ENCODE results near the gene OR1K1.
"Not testable (repeated sequence)": the region's sequence is repeated elsewhere in the genome, so short reads cannot be mapped to it uniquely, and the experiment has no call there.

The OR1K1 gene

DNA sequence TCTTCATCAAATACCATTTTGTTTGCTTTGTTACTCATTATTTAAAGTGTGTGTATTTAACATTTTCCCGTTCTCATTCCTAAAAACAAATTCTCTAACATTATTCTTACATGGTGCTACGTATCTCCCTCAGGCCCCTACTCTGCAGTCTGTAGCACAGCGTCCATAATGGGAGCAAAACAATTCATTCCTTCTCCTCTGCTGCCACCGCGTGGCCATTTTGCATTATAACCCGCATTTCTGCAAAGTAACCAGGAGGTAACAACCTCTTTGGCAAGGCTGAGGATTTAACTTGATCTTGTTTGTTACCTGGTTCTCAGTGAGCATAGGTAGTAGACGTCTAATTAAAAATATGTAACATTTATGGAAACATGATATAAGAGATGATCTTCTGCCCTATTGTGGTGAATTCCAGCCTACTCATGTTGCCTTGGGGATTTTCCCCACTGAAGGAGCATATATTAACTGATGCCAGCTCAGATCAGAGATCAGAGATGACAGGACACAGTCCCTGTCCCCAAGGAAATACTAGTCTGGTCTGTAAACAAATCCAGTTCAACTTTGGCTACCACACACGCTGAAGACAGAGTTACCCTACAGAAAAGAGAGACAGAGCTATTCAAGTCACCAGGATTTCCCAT is 10.5 kb downstream of the OR1K1 start:
- H3K27ac ChIP-seq = no peak overlapping the region
- DNase-seq (ENCODE audit: low read depth, low spot score) = no peak

DNA sequence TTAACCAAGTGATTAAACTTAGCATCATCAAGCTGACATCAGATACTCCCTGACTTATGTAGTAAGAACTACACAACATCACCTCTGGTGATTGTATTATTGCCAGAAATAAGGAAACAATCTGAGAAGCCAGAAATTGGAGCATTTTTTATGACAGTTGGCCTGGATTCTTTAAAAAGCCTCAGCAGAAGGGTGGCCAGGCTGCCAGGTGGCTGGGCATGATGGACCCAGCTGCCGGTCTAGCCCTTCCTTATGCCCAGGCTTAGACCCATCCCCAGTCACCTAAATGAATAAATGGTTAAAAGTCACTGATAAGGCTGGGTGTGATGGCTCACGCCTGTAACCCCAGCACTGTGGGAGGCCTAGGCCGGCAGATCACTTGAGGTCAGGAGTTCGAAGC is 12.8 kb downstream of the OR1K1 start:
- no peak overlapping the region for H3K27ac ChIP-seq
- DNase-seq (ENCODE audit: low read depth, low spot score) = no peak

GRCh38 chr9:122814545-122814944 is 14.6 kb downstream of the OR1K1 start:
- no peak for DNase-seq (ENCODE audit: low read depth, low spot score)
- no peak overlapping the region for H3K27ac ChIP-seq

- no peak for DNase-seq (ENCODE audit: low read depth, low spot score)
- H3K27ac ChIP-seq = no peak overlapping the region
Measured at GRCh38 chr9:122815544-122815943, 15.6 kb downstream of the OR1K1 start.

DNA sequence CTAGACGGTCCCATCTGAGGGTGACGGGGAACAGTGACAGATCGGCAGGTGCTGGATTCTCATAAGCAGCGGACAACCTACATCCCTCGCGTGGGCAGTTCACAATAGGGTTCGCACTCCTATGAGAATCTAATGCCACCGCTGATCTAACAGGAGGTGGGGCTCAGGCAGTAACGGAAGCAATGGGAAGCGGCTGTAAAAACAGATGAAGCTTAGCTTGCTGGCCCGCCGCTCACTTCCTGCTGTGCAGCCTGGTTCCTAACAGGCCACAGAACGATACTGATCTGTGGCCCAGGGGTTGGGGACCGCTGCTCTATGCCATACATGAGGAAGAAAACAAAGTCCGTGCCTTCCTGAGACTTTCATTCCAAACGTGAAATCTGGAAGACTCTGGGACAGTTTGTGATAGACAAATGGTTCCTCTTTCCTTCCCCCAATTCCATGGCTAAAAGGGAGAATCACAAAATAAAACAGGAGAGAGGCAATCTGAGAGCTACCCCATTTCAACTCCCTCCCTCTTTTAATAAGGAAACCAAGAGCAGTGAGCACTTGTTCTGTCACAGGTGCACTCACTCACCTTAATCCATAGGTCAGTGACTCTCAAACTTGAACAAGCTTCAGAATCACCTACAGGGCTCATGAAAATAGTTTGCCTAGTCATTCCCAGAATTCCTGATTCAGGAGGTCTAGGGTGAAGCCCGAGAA is 16.4 kb downstream of the OR1K1 start:
- H3K27ac ChIP-seq = no peak overlapping the region
- DNase-seq (ENCODE audit: low read depth, low spot score) = no peak

- no peak for DNase-seq (ENCODE audit: low read depth, low spot score)
- peak overlapping the region; percentile 12 for H3K27ac ChIP-seq
Measured at GRCh38 chr9:122819326-122819725, 19.4 kb downstream of the OR1K1 start.

- no peak for DNase-seq (ENCODE audit: low read depth, low spot score)
- H3K27ac ChIP-seq = peak overlapping the region; percentile 12
Measured at GRCh38 chr9:122819791-122820489, 20.0 kb downstream of the OR1K1 start.

- DNase-seq (ENCODE audit: low read depth, low spot score) = no peak
- H3K27ac ChIP-seq = no peak overlapping the region
Measured at GRCh38 chr9:122820490-122820845, 20.5 kb downstream of the OR1K1 start.

DNA sequence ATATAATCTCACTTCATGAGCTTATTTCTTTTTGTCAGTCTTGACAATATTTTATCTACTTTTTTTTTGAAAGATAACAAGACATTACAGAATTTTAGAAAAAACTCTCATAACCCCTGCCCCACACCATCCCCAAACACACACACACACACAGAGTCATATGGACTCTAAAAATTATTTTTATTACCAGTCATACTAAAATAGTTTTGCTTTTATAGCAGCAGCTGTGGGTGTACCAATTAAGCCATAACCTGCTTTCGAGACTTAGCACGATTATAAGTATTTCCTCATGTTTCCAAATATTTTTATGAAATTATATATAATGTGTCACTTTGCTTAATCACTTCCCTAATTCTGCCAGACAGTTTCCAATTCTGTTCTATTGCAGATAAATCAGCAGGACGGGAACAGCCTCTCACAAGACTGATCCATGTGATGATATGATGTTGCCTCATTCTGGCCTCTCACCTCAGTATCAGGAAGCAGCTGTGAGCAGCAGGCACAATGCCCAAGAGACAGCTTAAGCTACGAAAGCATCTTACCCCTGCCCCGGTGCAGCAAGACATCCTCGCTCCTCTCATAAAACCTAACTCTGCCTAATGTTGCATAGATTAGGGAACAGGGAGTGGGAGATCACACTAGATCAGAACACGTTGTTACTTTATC is 21.5 kb downstream of the OR1K1 start:
- H3K27ac ChIP-seq = no peak overlapping the region
- DNase-seq (ENCODE audit: low read depth, low spot score) = no peak

DNA sequence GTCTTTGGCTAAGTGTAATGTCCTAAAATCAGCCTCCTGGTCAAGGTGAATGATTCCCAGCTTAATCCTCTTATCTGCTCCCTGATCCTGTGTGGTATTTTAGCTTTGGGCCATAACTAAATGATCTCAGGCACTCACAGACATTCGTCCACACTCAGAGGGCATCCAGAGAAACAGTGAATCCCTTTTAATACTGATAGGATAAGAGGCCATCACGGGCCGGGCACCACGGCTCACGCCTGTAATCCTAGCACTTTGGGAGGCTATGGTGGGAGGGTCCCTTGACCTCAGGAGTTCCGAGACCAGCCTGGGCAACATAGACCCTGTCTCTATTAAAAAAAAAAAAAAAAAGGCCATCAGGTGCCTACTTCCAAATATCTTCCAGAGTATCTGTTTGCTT is 22.1 kb downstream of the OR1K1 start:
- no peak for DNase-seq (ENCODE audit: low read depth, low spot score)
- no peak overlapping the region for H3K27ac ChIP-seq

DNA sequence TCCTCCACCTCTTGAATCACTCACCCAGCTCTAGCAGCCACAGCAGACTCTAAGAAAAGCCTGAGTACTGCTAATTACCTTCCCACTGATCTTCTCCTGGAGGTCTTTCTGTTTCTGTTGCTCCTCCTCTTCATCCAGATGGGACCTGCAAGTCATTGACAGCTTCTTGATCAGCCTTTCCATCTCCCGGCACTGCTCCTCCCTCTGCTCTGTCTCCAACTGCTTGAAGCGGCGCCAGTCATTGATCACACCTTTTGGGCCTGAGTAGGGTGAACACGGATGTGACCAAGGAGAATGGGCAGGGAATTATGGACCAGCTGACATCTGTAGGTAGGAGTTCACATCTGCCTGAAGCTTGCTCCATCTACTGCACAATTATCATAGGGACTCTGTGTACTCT is 23.0 kb downstream of the OR1K1 start:
- H3K27ac ChIP-seq = no peak overlapping the region
- DNase-seq (ENCODE audit: low read depth, low spot score) = no peak

- H3K27ac ChIP-seq = peak overlapping the region; percentile 79
- DNase-seq (ENCODE audit: low read depth, low spot score) = no peak
Measured at GRCh38 chr9:122827761-122828093, 27.8 kb downstream of the OR1K1 start.

- DNase-seq (ENCODE audit: low read depth, low spot score) = not testable (repeated sequence)
- H3K27ac ChIP-seq = peak overlapping the region; percentile 79
Measured at GRCh38 chr9:122828965-122829284, 29.0 kb downstream of the OR1K1 start.

DNA sequence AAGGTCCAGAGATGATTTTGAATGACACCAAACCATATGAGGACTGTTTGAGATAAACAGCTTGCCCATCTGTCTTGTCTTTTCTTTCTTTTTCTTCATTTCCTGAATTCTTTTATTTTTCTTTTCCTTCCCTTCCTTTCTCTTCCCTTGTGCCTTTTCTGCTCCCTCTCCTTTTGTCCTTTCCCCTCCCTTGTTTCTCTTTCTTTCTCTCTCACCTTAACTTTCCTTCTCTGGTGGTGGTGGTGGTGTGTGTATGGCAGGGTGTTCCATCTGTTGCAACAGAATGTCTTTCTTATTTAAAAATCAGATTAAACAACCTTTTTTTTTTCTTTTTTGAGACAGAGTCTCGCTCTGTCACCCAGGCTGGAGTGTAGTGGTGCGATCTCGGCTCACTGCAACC is 32.3 kb downstream of the OR1K1 start:
- no peak for DNase-seq (ENCODE audit: low read depth, low spot score)
- H3K27ac ChIP-seq = no peak overlapping the region

DNA sequence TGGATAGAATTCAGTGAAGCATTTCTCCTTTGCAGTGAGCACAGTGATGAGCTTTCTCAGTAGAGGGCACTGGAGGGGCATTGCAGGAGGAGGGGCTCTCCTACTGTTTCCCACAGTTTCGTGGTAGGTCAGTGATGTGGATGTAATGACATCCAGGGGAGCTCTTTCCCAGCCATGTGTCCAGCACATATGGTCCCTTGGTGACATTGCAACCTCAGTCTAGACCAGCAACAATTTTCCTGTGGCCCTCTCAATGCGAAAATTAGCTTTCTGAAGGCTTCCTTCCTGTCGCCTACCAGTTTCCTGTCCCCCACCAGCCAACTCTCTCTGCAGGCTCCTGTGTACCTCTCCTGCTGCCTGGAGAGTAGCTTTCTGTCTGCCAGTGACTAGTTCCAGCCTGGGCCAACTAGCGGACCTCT is 35.4 kb downstream of the OR1K1 start:
- H3K27ac ChIP-seq = no peak overlapping the region
- DNase-seq (ENCODE audit: low read depth, low spot score) = no peak

DNA sequence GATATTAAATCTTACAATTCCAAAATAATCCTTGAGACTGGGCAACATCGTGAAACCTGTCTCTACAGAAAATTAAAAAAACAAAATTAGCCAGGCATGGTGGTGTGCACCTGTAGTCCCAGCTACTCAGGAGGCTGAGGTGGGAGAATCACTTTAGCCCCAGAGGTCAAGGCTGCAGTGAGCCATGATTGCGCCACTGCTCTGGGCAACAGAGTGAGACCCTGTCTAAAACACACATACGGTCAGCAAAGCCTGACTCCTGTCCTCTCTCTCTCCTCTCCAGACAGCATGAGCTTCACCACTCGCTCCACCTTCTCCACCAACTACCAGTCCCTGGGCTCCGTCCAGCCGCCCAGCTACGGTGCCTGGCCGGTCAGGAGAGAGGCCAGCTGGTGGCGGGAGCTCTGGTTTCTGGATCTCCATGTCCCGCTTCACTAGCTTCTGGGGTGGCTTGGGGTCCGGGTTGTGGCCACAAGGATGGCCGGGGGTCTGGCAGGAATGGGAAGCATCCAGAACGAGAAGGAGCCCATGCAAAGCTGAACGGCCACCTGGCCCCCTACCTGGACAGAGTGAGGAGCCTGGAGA is 37.4 kb downstream of the OR1K1 start:
- DNase-seq (ENCODE audit: low read depth, low spot score) = no peak
- H3K27ac ChIP-seq = no peak overlapping the region

DNA sequence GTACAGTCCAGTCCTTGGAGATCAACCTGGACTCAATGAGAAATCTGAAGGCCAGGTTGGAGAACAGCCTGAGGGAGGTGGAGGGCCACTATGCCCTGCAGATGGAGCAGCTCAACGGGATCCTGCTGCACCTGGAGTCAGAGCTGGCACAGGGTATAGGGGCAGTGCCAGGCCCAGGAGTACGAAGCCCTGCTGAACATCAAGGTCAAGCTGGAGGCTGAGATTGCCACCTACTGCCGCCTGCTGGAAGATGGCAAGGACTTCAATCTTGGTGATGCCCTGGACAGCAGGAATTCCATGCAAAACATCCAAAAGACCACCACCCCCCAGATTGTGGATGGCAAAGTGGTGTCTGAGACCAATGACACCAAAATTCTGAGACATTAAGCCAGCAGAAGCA is 38.5 kb downstream of the OR1K1 start:
- not testable (repeated sequence) for DNase-seq (ENCODE audit: low read depth, low spot score); H3K27ac ChIP-seq

- DNase-seq (ENCODE audit: low read depth, low spot score) = no peak
Measured at GRCh38 chr9:122841501-122841900, 41.6 kb downstream of the OR1K1 start.

DNA sequence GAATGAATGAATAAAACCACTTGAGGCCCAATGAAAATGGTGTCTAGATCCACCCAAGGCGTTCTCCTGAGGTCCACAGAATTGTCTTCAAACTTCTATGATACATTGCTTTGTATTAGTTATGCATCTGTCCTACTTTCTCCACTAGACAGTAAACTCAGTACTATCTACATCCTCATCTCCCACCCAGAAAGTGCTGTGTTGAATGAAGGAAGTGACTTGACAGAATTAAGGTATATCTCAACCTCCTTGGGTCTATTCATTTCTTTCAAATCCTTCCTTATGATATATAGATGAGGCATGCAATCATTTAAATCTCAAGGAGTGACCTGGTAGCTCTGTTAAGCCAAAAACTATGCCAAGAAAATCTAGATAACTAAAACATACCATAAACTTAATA is 44.2 kb downstream of the OR1K1 start:
- H3K27ac ChIP-seq = no peak overlapping the region
- DNase-seq (ENCODE audit: low read depth, low spot score) = no peak

More at GRCh38 chr9:122841501-122841900, 41.6 kb downstream of the OR1K1 start:
- no peak overlapping the region for H3K27ac ChIP-seq

DNA sequence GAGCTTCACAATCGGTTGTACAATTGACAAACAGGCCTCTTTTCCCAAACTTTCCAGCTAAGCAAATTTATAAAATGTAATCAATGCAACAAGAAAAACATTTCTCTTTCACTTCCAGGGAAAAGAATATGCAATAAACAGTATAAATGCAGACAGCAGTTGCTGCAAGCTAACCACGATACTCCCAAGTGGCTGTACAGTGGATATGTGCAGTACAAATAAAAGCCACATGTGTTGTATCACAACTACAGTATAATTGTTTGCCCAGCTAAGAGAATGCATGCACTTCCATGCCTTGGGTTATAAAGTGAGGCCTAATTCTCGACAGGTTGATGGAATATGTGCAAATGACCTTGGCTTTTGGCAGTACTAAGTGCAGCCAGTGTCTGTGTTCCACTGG is 45.2 kb downstream of the OR1K1 start:
- H3K27ac ChIP-seq = no peak overlapping the region
- no peak for DNase-seq (ENCODE audit: low read depth, low spot score)

DNA sequence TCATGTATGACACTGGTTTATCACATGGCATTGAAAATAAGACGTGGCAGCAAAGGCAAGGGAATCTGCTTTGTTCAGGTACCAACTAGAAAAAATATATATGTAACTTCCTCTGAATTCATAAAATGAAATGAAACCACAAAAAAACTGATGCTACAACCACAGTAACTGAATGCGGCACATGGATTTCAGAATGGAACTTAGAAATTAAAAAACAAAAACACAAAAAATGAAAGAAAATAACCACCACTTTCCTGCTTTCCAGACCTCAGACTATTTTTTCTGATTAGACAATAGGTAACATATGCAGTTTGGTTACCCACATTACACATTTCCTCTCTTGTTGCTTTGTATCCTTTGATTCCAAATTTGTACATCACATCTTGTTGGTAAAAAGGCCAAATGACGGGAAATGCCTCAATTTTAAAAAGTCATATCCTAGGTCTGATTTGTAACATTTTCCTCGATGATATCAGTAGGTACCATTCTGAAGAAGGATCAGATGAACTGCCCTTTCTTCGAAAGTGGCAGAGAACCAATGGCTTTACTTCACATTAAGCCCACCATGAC is 46.5 kb downstream of the OR1K1 start:
- DNase-seq (ENCODE audit: low read depth, low spot score) = no peak
- no peak overlapping the region for H3K27ac ChIP-seq

Measured in epithelial cell of prostate (primary cell).